Panc1 (cell line): ENCODE results near the gene FAM151A. TPM values are rescaled to one million over a fixed set of nuclear protein-coding genes. Genes with fewer than 3 reads are reported as not detected.

Source experiments
- ATAC-seq: fragments of 200-7000 bp; cut with Tn5 transposase; 2 replicates; pipeline ENCODE4 v1.9.1; 2020; ENCODE audit warnings: mild to moderate bottlenecking, moderate library complexity
- BruUV-seq: library from RNA; stranded (reverse); fragments of 400-500 nt; replicated peaks from 2 replicates; lab custom pipeline; 2021; lab: Mats Ljungman, UMichigan
- CTCF ChIA-PET: fragments of 300-600 bp; sonication (Branson Sonifier 250); formaldehyde crosslinking; loops from one replicate; lab custom pipeline; 2022; ENCODE audit warnings: antibody characterized with exemption; lab: Charles Lee
- POLR2A ChIA-PET: fragments of 300-600 bp; sonication (Branson Sonifier 250); formaldehyde crosslinking; loops from one replicate; lab custom pipeline; 2022; ENCODE audit warnings: antibody characterized with exemption; lab: Charles Lee
- DNase-seq: peaks from one replicate; pipeline ENCODE4 v3.0.0-alpha.2; 2010; ENCODE audit warnings: low read depth, low spot score
- H3K27ac ChIP-seq: 2 replicates; pipeline ENCODE4 v1.5.1; 2011; ENCODE audit warnings: mild to moderate bottlenecking, low read length, inconsistent platforms
- H3K27me3 ChIP-seq: fragments of 200-500 bp; sonication (Bioruptor generic); 2 replicates; pipeline ENCODE4 v1.6.0; 2014; ENCODE audit warnings: low read length, inconsistent platforms; ENCODE audit not compliant: control insufficient read depth, insufficient read depth
- H3K36me3 ChIP-seq: fragments of 200-500 bp; sonication (Bioruptor generic); 2 replicates; pipeline ENCODE4 v1.5.1; 2014; ENCODE audit warnings: inconsistent platforms, mild to moderate bottlenecking, low read length, moderate library complexity; ENCODE audit not compliant: control insufficient read depth, insufficient read depth
- H3K4me1 ChIP-seq: 2 replicates; pipeline ENCODE4 v1.5.1; 2011; ENCODE audit warnings: inconsistent platforms, mild to moderate bottlenecking, low read length, moderate library complexity; ENCODE audit not compliant: control insufficient read depth, insufficient read depth
- H3K4me3 ChIP-seq, 2 experiments: 2 replicates each; pipeline ENCODE4 v1.5.1; 2011 to 2012; ENCODE audit warnings: low read depth in 2 of 2, low read length in 2 of 2, mild to moderate bottlenecking in 2 of 2, inconsistent platforms in 1 of 2, moderate library complexity in 1 of 2
- H3K9me3 ChIP-seq: fragments of 200-500 bp; sonication (Bioruptor generic); 2 replicates; pipeline ENCODE4 v1.5.1; 2014; ENCODE audit warnings: low read depth, mild to moderate bottlenecking, inconsistent platforms, low read length, moderate library complexity; ENCODE audit not compliant: control insufficient read depth, insufficient read depth
- CTCF ChIP-seq: fragments of 450-650 bp; IDR thresholded peaks from 2 replicates; pipeline ENCODE4 v1.5.1; 2017; ENCODE audit warnings: mild to moderate bottlenecking
- POLR2AphosphoS5 ChIP-seq: IDR thresholded peaks from 2 replicates; pipeline ENCODE4 v1.6.1; 2012; ENCODE audit warnings: mild to moderate bottlenecking, low read depth, low read length, moderate library complexity
- REST ChIP-seq, 2 experiments: IDR thresholded peaks; 2 replicates each; pipeline ENCODE4 v1.6.1; 2011 to 2012; ENCODE audit warnings: low read depth in 2 of 2, control low read depth in 1 of 2, low read length in 1 of 2, mild to moderate bottlenecking in 1 of 2, moderate library complexity in 1 of 2; ENCODE audit not compliant: insufficient read depth in 1 of 2
- SIN3A ChIP-seq: IDR thresholded peaks from 2 replicates; pipeline ENCODE4 v1.6.1; 2012; ENCODE audit warnings: low read depth, mild to moderate bottlenecking, low read length, moderate library complexity, borderline replicate concordance; ENCODE audit not compliant: insufficient read depth
- TCF7L2 ChIP-seq: IDR thresholded peaks from 2 replicates; pipeline ENCODE4 v1.6.1; 2011; ENCODE audit warnings: mild to moderate bottlenecking, low read depth, low read length, inconsistent platforms
- in situ Hi-C: cut with HindIII; loops from 2 replicates; pipeline ENCODE4 v1.10.0; 2016; ENCODE audit warnings: low sequenced_read_pairs, low pct_unique_long_range_greater_than_20kb
- intact Hi-C: fragments of 100-400 bp; cut with micrococcal nuclease; formaldehyde crosslinking; loops from one replicate; pipeline ENCODE4 v1.10.0; 2022; ENCODE audit not compliant: unreplicated experiment
- total RNA-seq: library from RNA; stranded (reverse); gene quantifications from one replicate; pipeline ENCODE4 v1.2.1, GENCODE V29; 2021; ENCODE audit not compliant: unreplicated experiment

FAM151A gene
- total RNA-seq, 1 experiment from 2014 or later = not detected

GRCh38 chr1:54608566-54609230 is 14.6 kb downstream of the FAM151A start:
- intact Hi-C loops = no loop called here
- BruUV-seq = no TSS peak
- Histone ChIP-seq H3K27me3 (no peaks in the 10 kb centered on the region), H3K9me3 (no peaks in the 10 kb centered on the region), H3K4me3 (no peak overlapping the region), H3K36me3 (no peaks in the 10 kb centered on the region), H3K4me1 (no peaks in the 10 kb centered on the region), H3K27ac (no peak overlapping the region)
- TF ChIP-seq SIN3A (no peak), TCF7L2 (no peak), REST (IDR thresholded peaks at IDR 0.05; ENCODE audit: insufficient read depth in 1 of 2, low read depth in 2 of 2, low read length in 1 of 2) (no peak), CTCF (no peak), POLR2AphosphoS5 (no peak)
- in situ Hi-C loops = no loop called here
- no peak for DNase-seq
- no peak for ATAC-seq
- POLR2A ChIA-PET = no interaction called here
- CTCF ChIA-PET = no interaction called here

- no peak for TF ChIP-seq REST (IDR thresholded peaks at IDR 0.05; ENCODE audit: insufficient read depth in 1 of 2, low read depth in 2 of 2, low read length in 1 of 2)
- TF ChIP-seq SIN3A = no peak
- no peak for TF ChIP-seq TCF7L2
- no peak for TF ChIP-seq POLR2AphosphoS5
- TF ChIP-seq CTCF = no peak
- in situ Hi-C loops = no loop called here
- ATAC-seq (no peak), DNase-seq (no peak)
- Histone ChIP-seq H3K27me3 (no peaks in the 10 kb centered on the region), H3K9me3 (no peaks in the 10 kb centered on the region), H3K36me3 (no peaks in the 10 kb centered on the region), H3K4me3 (no peak overlapping the region), H3K27ac (no peak overlapping the region), H3K4me1 (no peaks in the 10 kb centered on the region)
- BruUV-seq = no TSS peak
- intact Hi-C loops = no loop called here
- POLR2A ChIA-PET = no interaction called here
- CTCF ChIA-PET = no interaction called here
Measured at GRCh38 chr1:54607821-54608565, 15.3 kb downstream of the FAM151A start.
